ENCODE data around the gene MAPK1. TPM values are rescaled to one million over a fixed set of nuclear protein-coding genes. Genes with fewer than 3 reads are reported as not detected.

The MAPK1 gene
- total RNA-seq, 1 experiment from 2014 or later, result 53.6 TPM

GRCh38 chr22:21761086-21761485, 106.4 kb downstream of the MAPK1 start:
- Histone ChIP-seq H3K79me2 (ENCODE audit: low read length) (no peaks in the 10 kb centered on the region), H3K9ac (ENCODE audit: low read length) (no peak overlapping the region), H3K27ac (ENCODE audit: low read length) (no peak overlapping the region), H3K36me3 (ENCODE audit: insufficient read depth, low read length) (peaks cover 26% of the 10 kb centered on the region; the same call in 1 of the 2 replicates), H3K9me3 (ENCODE audit: low read length) (no peaks in the 10 kb centered on the region), H3K9me2 (replicated peaks; ENCODE audit: insufficient read depth, low read length) (no peaks in the 10 kb centered on the region), H3K4me3 (ENCODE audit: low read length) (no peak overlapping the region), H2AFZ (ENCODE audit: low read length) (no peak overlapping the region), H3K4me2 (ENCODE audit: low read depth, low read length, poor library complexity, severe bottlenecking) (no peak overlapping the region), H3K27me3 (ENCODE audit: low read length) (no peaks in the 10 kb centered on the region), H4K20me1 (ENCODE audit: insufficient read depth, low read depth, low read length) (0 out of 2 replicates have a peak, but pooled peaks cover 10% of the 10 kb centered on the region), H3K4me1 (ENCODE audit: low read length) (peaks cover 18% of the 10 kb centered on the region)
- no peak for DNase-seq

- Histone ChIP-seq H3K9ac (ENCODE audit: low read length) (no peak overlapping the region), H3K79me2 (ENCODE audit: low read length) (no peaks in the 10 kb centered on the region), H4K20me1 (ENCODE audit: insufficient read depth, low read depth, low read length) (0 out of 2 replicates have a peak, but pooled peaks cover 10% of the 10 kb centered on the region), H3K9me2 (replicated peaks; ENCODE audit: insufficient read depth, low read length) (no peaks in the 10 kb centered on the region), H3K4me1 (ENCODE audit: low read length) (peaks cover 22% of the 10 kb centered on the region), H3K27me3 (ENCODE audit: low read length) (no peaks in the 10 kb centered on the region), H2AFZ (ENCODE audit: low read length) (no peak overlapping the region), H3K9me3 (ENCODE audit: low read length) (no peaks in the 10 kb centered on the region), H3K27ac (ENCODE audit: low read length) (no peak overlapping the region), H3K4me3 (ENCODE audit: low read length) (no peak overlapping the region), H3K36me3 (ENCODE audit: insufficient read depth, low read length) (peaks cover 26% of the 10 kb centered on the region; the same call in 1 of the 2 replicates), H3K4me2 (ENCODE audit: low read depth, low read length, poor library complexity, severe bottlenecking) (no peak overlapping the region)
- no peak for DNase-seq
Measured at GRCh38 chr22:21760640-21761039, 106.8 kb downstream of the MAPK1 start.

- no peak for DNase-seq
- H3K27ac ChIP-seq (ENCODE audit: low read length), result no peak overlapping the region
- H3K79me2 ChIP-seq (ENCODE audit: low read length), result no peaks in the 10 kb centered on the region
- H3K36me3 ChIP-seq (ENCODE audit: insufficient read depth, low read length), result peaks cover 26% of the 10 kb centered on the region; the same call in 1 of the 2 replicates
- H3K4me2 ChIP-seq (ENCODE audit: low read depth, low read length, poor library complexity, severe bottlenecking), result no peak overlapping the region
- H3K4me3 ChIP-seq (ENCODE audit: low read length), result no peak overlapping the region
- H3K9ac ChIP-seq (ENCODE audit: low read length), result no peak overlapping the region
- no peaks in the 10 kb centered on the region for H3K27me3 ChIP-seq (ENCODE audit: low read length)
- peaks cover 31% of the 10 kb centered on the region for H3K4me1 ChIP-seq (ENCODE audit: low read length)
- H3K9me2 ChIP-seq (replicated peaks; ENCODE audit: insufficient read depth, low read length), result no peaks in the 10 kb centered on the region
- no peak overlapping the region for H2AFZ ChIP-seq (ENCODE audit: low read length)
- 0 out of 2 replicates have a peak, but pooled peaks cover 10% of the 10 kb centered on the region for H4K20me1 ChIP-seq (ENCODE audit: insufficient read depth, low read depth, low read length)
- H3K9me3 ChIP-seq (ENCODE audit: low read length), result no peaks in the 10 kb centered on the region
Measured at GRCh38 chr22:21759646-21760376, 107.6 kb downstream of the MAPK1 start.

GRCh38 chr22:21759093-21759492, 108.4 kb downstream of the MAPK1 start:
- Histone ChIP-seq H3K9me3 (ENCODE audit: low read length) (no peaks in the 10 kb centered on the region), H3K9ac (ENCODE audit: low read length) (no peak overlapping the region), H3K9me2 (replicated peaks; ENCODE audit: insufficient read depth, low read length) (no peaks in the 10 kb centered on the region), H3K27me3 (ENCODE audit: low read length) (no peaks in the 10 kb centered on the region), H3K4me1 (ENCODE audit: low read length) (peaks cover 37% of the 10 kb centered on the region), H3K27ac (ENCODE audit: low read length) (no peak overlapping the region), H3K79me2 (ENCODE audit: low read length) (no peaks in the 10 kb centered on the region), H3K36me3 (ENCODE audit: insufficient read depth, low read length) (peaks cover 20% of the 10 kb centered on the region; the same call in 1 of the 2 replicates), H4K20me1 (ENCODE audit: insufficient read depth, low read depth, low read length) (0 out of 2 replicates have a peak, but pooled peaks cover 10% of the 10 kb centered on the region), H3K4me2 (ENCODE audit: low read depth, low read length, poor library complexity, severe bottlenecking) (no peak overlapping the region), H3K4me3 (ENCODE audit: low read length) (no peak overlapping the region), H2AFZ (ENCODE audit: low read length) (no peak overlapping the region)
- DNase-seq, result no peak

GRCh38 chr22:21758091-21758864, 109.2 kb downstream of the MAPK1 start:
- 0 out of 2 replicates have a peak, but pooled peaks cover 10% of the 10 kb centered on the region for H4K20me1 ChIP-seq (ENCODE audit: insufficient read depth, low read depth, low read length)
- no peaks in the 10 kb centered on the region for H3K9me2 ChIP-seq (replicated peaks; ENCODE audit: insufficient read depth, low read length)
- no peak overlapping the region for H3K4me3 ChIP-seq (ENCODE audit: low read length)
- H3K4me2 ChIP-seq (ENCODE audit: low read depth, low read length, poor library complexity, severe bottlenecking), result no peak overlapping the region
- H3K9ac ChIP-seq (ENCODE audit: low read length), result no peak overlapping the region
- no peak overlapping the region for H3K27ac ChIP-seq (ENCODE audit: low read length)
- no peaks in the 10 kb centered on the region for H3K27me3 ChIP-seq (ENCODE audit: low read length)
- peaks cover 37% of the 10 kb centered on the region for H3K4me1 ChIP-seq (ENCODE audit: low read length)
- no peak overlapping the region for H2AFZ ChIP-seq (ENCODE audit: low read length)
- DNase-seq, result no peak
- no peaks in the 10 kb centered on the region for H3K79me2 ChIP-seq (ENCODE audit: low read length)
- no peaks in the 10 kb centered on the region for H3K9me3 ChIP-seq (ENCODE audit: low read length)
- peaks cover 13% of the 10 kb centered on the region; the same call in 1 of the 2 replicates for H3K36me3 ChIP-seq (ENCODE audit: insufficient read depth, low read length)

- Histone ChIP-seq H3K79me2 (ENCODE audit: low read length) (no peaks in the 10 kb centered on the region), H4K20me1 (ENCODE audit: insufficient read depth, low read depth, low read length) (0 out of 2 replicates have a peak, but pooled peaks cover 10% of the 10 kb centered on the region), H3K4me2 (ENCODE audit: low read depth, low read length, poor library complexity, severe bottlenecking) (no peak overlapping the region), H3K9me2 (replicated peaks; ENCODE audit: insufficient read depth, low read length) (no peaks in the 10 kb centered on the region), H3K27me3 (ENCODE audit: low read length) (no peaks in the 10 kb centered on the region), H3K27ac (ENCODE audit: low read length) (no peak overlapping the region), H3K36me3 (ENCODE audit: insufficient read depth, low read length) (no peaks in the 10 kb centered on the region), H3K4me3 (ENCODE audit: low read length) (no peak overlapping the region), H2AFZ (ENCODE audit: low read length) (no peak overlapping the region), H3K9me3 (ENCODE audit: low read length) (no peaks in the 10 kb centered on the region), H3K9ac (ENCODE audit: low read length) (no peak overlapping the region), H3K4me1 (ENCODE audit: low read length) (peaks cover 25% of the 10 kb centered on the region)
- DNase-seq, result no peak
Measured at GRCh38 chr22:21755851-21756284, 111.6 kb downstream of the MAPK1 start.

GRCh38 chr22:21754523-21754922, 112.9 kb downstream of the MAPK1 start:
- no peaks in the 10 kb centered on the region for H3K9me2 ChIP-seq (replicated peaks; ENCODE audit: insufficient read depth, low read length)
- H3K4me2 ChIP-seq (ENCODE audit: low read depth, low read length, poor library complexity, severe bottlenecking), result peak overlapping the region; percentile 8
- H3K9ac ChIP-seq (ENCODE audit: low read length), result no peak overlapping the region; the same call in 1 of the 2 replicates
- H3K4me1 ChIP-seq (ENCODE audit: low read length), result peaks cover 20% of the 10 kb centered on the region
- no peaks in the 10 kb centered on the region for H3K27me3 ChIP-seq (ENCODE audit: low read length)
- no peak overlapping the region for H3K4me3 ChIP-seq (ENCODE audit: low read length)
- no peaks in the 10 kb centered on the region for H3K36me3 ChIP-seq (ENCODE audit: insufficient read depth, low read length)
- no peak overlapping the region for H2AFZ ChIP-seq (ENCODE audit: low read length)
- H3K79me2 ChIP-seq (ENCODE audit: low read length), result no peaks in the 10 kb centered on the region
- 0 out of 2 replicates have a peak, but pooled peaks cover 5% of the 10 kb centered on the region for H4K20me1 ChIP-seq (ENCODE audit: insufficient read depth, low read depth, low read length)
- no peaks in the 10 kb centered on the region for H3K9me3 ChIP-seq (ENCODE audit: low read length)
- DNase-seq, result peak; percentile 82
- H3K27ac ChIP-seq (ENCODE audit: low read length), result no peak overlapping the region
